Skin of body (tissue), 2 donors: ENCODE data around the gene MUTYH. TPM values are rescaled to one million over a fixed set of nuclear protein-coding genes. Genes with fewer than 3 reads are reported as not detected.
"Not testable (repeated sequence)": the region's sequence is repeated elsewhere in the genome, so short reads cannot be mapped to it uniquely, and the experiment has no call there.

ENCODE experiments used
- DNase-seq: peaks from one replicate; lab custom pipeline; 2025; lab: John Stamatoyannopoulos, UW
- total RNA-seq: library from RNA; depleted of rRNA; stranded (reverse); fragments of >200 nt; gene quantifications from one replicate; pipeline ENCODE4 v1.2.3, GENCODE V29; 2014

MUTYH gene
- total RNA-seq, 1 donor from 2014 or later: 10.9 TPM

- no peak for DNase-seq
These were observed 17.7 kb downstream of the MUTYH start for GRCh38 chr1:45322486-45323040.

GRCh38 chr1:45321444-45321843, 18.8 kb downstream of the MUTYH start:
- no peak for DNase-seq

GRCh38 chr1:45319761-45320160, 20.5 kb downstream of the MUTYH start:
- DNase-seq: no peak

- DNase-seq: no peak
These were observed 23.1 kb downstream of the MUTYH start for GRCh38 chr1:45317166-45317565.

GRCh38 chr1:45314266-45314665, 26.0 kb downstream of the MUTYH start:
- no peak for DNase-seq

- DNase-seq: no peak
These were observed 33.3 kb downstream of the MUTYH start for GRCh38 chr1:45306905-45307304.

- no peak for DNase-seq
These were observed 33.9 kb downstream of the MUTYH start for GRCh38 chr1:45306319-45306718.

- DNase-seq: no peak
These were observed 35.0 kb downstream of the MUTYH start for GRCh38 chr1:45305231-45305630.

GRCh38 chr1:45304311-45305081, 35.7 kb downstream of the MUTYH start:
- no peak for DNase-seq

- peak; percentile 97 for DNase-seq
These were observed 36.5 kb downstream of the MUTYH start for GRCh38 chr1:45303520-45304310.

GRCh38 chr1:45302505-45303150, 37.6 kb downstream of the MUTYH start:
- no peak for DNase-seq

GRCh38 chr1:45300669-45300997, 39.6 kb downstream of the MUTYH start:
- no peak for DNase-seq

- peak; percentile 70 for DNase-seq
These were observed 40.1 kb downstream of the MUTYH start for GRCh38 chr1:45299981-45300668.

- no peak for DNase-seq
These were observed 40.9 kb downstream of the MUTYH start for GRCh38 chr1:45299296-45299695.

GRCh38 chr1:45297666-45298356, 42.4 kb downstream of the MUTYH start:
- no peak for DNase-seq

GRCh38 chr1:45291716-45292115, 48.5 kb downstream of the MUTYH start:
- DNase-seq: no peak

- DNase-seq: not testable (repeated sequence)
These were observed 49.2 kb downstream of the MUTYH start for GRCh38 chr1:45291002-45291401.

- DNase-seq: not testable (repeated sequence)
These were observed 53.7 kb downstream of the MUTYH start for GRCh38 chr1:45286521-45286920.

- not testable (repeated sequence) for DNase-seq
These were observed 55.4 kb downstream of the MUTYH start for GRCh38 chr1:45284858-45285257.

- DNase-seq: no peak
These were observed 57.9 kb downstream of the MUTYH start for GRCh38 chr1:45282351-45282750.
